D721Med (cell line): ENCODE data around the gene C5orf22.
"Not testable (repeated sequence)": the region's sequence is repeated elsewhere in the genome, so short reads cannot be mapped to it uniquely, and the experiment has no call there.

ENCODE experiments used
- DNase-seq: peaks from one replicate; pipeline ENCODE4 v3.0.0; 2011; ENCODE audit warnings: low spot score; ENCODE audit not compliant: insufficient read length
- FAIRE-seq: peaks from 2 replicates; lab custom pipeline; 2011; peaks lifted over from hg19 to GRCh38; lab: Jason Lieb, UNC
- TF ChIP-seq, protein P1 (sequence below): IDR thresholded peaks from 2 replicates; pipeline ENCODE4 v1.5.1; 2012; ENCODE audit warnings: mild to moderate bottlenecking, control low read depth; ENCODE audit not compliant: insufficient read depth; ENCODE audit errors: missing control alignments

C5orf22 gene

DNA sequence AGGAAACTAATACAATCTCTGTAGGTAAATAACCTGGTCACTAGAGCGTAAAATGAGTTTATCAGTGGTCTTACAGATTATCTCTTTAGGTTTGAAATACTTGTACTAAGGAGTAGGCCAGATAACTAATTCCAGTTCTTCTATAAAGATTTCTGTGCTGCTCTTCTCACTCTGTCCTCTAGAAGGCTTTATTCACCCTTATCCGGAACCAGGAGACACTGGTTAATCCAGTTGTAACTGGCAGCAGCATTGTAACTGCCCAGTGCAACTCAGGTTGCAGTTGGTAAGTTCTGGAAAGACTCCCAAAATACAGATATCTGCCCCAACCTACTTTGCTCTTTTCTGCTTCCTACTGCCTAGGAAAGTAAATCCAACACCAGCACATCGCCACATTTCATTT lies 19.8 kb downstream of the C5orf22 start:
- no peak for FAIRE-seq
- DNase-seq: no peak
- TF ChIP-seq, protein P1, sequence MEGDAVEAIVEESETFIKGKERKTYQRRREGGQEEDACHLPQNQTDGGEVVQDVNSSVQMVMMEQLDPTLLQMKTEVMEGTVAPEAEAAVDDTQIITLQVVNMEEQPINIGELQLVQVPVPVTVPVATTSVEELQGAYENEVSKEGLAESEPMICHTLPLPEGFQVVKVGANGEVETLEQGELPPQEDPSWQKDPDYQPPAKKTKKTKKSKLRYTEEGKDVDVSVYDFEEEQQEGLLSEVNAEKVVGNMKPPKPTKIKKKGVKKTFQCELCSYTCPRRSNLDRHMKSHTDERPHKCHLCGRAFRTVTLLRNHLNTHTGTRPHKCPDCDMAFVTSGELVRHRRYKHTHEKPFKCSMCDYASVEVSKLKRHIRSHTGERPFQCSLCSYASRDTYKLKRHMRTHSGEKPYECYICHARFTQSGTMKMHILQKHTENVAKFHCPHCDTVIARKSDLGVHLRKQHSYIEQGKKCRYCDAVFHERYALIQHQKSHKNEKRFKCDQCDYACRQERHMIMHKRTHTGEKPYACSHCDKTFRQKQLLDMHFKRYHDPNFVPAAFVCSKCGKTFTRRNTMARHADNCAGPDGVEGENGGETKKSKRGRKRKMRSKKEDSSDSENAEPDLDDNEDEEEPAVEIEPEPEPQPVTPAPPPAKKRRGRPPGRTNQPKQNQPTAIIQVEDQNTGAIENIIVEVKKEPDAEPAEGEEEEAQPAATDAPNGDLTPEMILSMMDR: no peak

DNA sequence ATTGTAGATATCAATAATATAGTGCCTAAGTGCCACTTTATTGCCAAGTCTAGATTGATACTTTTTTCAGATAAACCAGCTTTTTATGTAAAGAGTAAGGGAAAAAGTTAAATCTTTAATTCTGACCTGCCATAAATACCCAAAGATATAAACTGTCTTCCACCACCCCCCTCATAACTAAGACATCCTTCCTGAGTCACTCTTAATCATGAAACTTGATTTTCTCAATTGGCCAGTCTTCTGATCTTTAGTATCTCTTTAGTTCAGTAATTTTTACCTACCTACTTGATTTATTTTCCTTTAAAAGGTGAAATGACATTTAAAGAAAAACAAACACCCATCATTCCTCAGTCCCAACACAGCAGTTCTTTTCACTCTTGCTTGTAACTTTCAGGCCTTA lies 21.8 kb downstream of the C5orf22 start:
- TF ChIP-seq, protein P1: no peak
- no peak for FAIRE-seq

DNA sequence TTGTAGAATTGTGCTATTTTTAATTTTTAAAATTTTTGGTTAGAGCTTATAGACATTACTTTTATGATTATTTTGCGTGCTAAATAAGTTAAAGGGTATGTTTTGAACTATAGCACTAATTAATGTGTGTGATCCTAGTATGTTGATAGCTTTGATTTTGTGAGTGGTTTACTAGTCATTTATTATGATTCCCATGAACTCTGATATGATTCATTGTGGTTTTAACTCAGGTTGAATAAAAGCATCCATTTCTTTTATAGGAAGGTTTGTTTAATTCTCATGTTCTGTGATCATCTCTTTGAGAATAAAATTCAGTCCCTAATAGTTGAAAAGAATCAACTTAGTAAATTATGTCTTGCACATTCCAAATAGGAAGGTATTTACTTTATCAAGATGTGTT lies 22.5 kb downstream of the C5orf22 start:
- FAIRE-seq (no peak), DNase-seq (no peak)
- TF ChIP-seq, protein P1: no peak

More for the DNA sequence above, 21.8 kb downstream of the C5orf22 start:
- DNase-seq: no peak

DNA sequence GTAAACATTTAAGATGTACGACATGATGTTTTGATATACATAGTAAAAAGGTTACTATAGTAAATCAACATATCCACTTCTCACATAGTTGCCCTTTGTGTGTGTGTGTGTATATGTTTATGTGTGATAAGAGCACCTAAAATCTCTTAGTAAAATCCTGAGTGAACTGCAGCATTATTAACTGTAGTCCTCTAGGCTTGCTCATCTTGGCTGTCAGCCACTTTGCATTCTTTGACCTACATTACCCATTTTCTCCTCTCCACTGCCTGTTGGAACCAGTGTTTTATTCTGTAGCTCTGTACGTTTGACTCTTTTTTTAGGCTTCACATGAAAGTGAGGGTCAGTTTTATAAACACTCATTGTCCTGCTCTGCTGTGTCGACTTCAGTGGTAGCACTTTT lies 24.4 kb downstream of the C5orf22 start:
- FAIRE-seq: no peak
- TF ChIP-seq, protein P1: no peak
- DNase-seq: no peak

DNA sequence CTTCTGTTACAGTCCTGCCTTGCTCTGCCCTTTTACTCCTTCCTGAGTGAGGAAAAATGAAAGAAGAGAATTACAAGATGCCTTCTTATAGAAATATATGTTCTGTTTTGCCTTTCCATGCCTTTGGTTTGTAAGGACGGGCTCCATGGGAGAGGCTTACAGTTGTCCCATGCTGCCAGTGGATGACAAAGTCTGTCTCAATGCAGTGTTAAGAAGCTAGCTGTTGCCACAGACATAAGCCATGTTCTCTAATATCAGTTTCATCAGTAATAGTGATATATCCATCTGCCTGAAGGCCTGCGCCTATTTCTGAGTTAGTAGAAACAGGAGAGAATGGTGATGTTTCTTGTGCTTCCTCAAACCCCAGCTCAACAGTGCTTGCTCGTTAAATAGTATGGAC lies 27.8 kb downstream of the C5orf22 start:
- TF ChIP-seq, protein P1: no peak
- no peak for FAIRE-seq
- DNase-seq: no peak

DNA sequence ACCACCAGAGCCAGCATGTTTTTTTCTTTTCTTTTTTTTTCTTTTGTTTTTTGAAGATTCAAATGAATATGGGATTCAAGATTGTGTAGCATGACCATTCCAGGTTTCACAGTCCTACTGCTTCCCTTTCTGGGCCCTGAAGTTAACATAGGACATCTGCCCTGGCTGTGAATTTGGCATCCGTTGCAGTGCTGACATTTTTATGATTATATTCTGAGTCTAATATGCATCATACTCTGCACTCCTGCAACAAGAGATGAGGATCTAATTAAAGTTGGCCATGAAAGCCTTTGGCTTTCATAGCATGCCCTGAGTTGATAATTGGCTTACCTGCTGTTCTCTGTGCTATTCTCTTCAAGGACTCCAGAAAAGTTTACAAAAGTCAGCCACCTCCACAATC lies 29.8 kb downstream of the C5orf22 start:
- TF ChIP-seq, protein P1: no peak
- DNase-seq (no peak), FAIRE-seq (no peak)

DNA sequence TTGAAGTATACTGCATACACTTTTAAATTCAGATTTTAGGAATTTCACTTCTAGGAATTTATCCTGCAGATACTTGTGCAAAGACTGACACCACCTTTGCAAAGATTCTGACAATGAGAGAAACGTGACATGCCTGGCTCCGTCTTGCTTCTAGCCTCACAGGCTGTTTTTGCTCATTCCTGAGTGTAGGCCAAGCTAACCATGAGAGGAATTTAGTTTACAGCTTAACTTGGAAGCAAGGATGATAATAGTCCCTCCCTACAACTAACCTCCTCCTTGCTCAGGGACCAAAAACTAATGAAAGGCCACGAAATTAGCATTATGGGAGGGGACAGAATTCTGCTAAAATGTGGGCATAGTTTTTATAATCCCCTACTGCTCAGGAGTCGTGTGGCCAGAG lies 31.1 kb downstream of the C5orf22 start:
- FAIRE-seq (no peak), DNase-seq (no peak)
- TF ChIP-seq, protein P1: no peak

DNA sequence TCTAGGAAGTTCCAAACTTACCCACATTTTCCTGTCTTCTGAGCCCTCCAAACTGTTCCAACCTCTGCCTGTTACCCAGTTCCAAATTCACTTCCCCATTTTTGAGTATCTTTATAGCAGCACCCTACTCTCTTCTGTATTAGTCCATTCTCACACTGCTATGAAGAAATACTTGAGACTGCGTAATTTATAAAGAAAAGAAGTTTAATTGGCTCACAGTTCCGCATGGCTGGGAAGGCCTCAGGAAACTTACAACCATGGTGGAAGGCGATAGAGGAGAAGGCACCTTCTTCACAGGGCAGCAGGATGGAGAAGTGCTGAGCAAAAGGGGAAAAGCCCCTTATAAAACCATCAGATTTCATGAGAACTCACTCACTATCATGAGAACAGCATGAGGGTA lies 34.3 kb downstream of the C5orf22 start:
- not testable (repeated sequence) for DNase-seq, FAIRE-seq
